ENCODE data around the gene PTPRT.

DNA sequence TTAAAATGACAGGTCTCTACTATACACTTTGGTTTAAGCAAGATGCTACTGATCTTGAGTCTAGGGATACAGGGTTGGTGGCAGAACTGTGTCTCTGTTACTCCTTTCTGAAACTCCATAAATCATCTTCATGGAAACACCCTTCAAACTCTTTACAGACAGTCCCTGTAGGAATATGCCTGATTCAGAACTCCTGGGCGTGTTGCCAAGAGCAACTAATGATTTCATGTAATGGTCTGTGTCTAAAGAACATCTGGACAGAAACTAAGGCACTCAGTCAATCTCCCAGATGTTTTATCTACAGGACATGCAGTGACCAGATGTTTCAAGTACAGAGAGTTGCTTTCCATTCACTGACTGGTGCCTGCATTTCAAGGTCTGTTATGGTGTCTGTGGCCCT is 1107.1 kb downstream of the PTPRT start:
- TF ChIP-seq, protein P1, sequence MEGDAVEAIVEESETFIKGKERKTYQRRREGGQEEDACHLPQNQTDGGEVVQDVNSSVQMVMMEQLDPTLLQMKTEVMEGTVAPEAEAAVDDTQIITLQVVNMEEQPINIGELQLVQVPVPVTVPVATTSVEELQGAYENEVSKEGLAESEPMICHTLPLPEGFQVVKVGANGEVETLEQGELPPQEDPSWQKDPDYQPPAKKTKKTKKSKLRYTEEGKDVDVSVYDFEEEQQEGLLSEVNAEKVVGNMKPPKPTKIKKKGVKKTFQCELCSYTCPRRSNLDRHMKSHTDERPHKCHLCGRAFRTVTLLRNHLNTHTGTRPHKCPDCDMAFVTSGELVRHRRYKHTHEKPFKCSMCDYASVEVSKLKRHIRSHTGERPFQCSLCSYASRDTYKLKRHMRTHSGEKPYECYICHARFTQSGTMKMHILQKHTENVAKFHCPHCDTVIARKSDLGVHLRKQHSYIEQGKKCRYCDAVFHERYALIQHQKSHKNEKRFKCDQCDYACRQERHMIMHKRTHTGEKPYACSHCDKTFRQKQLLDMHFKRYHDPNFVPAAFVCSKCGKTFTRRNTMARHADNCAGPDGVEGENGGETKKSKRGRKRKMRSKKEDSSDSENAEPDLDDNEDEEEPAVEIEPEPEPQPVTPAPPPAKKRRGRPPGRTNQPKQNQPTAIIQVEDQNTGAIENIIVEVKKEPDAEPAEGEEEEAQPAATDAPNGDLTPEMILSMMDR (IDR thresholded peaks at IDR 0.05): no peak
- no peak for TF ChIP-seq EP300 (IDR thresholded peaks at IDR 0.05)

Measured in ovary (tissue), 3 donors.